Thymus (tissue), 11 donors: Measurements from ENCODE around the gene LTA. TPM values are rescaled to one million over a fixed set of nuclear protein-coding genes. Genes with fewer than 3 reads are reported as not detected.
"Not testable (repeated sequence)": the region's sequence is repeated elsewhere in the genome, so short reads cannot be mapped to it uniquely, and the experiment has no call there.

Source experiments
- DNase-seq, 9 donors: peaks; one replicate each; pipeline ENCODE4 v3.0.0-alpha.2; 2013; ENCODE audit warnings: low spot score in 9 of 9, low read depth in 6 of 9, missing footprints in 1 of 9
- H3K27ac ChIP-seq, 2 donors: one replicate each; pipeline ENCODE4 v1.5.1; 2013; ENCODE audit warnings: control low read depth in 1 of 2, low read depth in 1 of 2, low read length in 1 of 2, mild to moderate bottlenecking in 1 of 2, moderate library complexity in 1 of 2
- H3K27me3 ChIP-seq, 2 donors: one replicate each; pipeline ENCODE4 v1.5.1; 2013; ENCODE audit warnings: low read length in 1 of 2; ENCODE audit not compliant: control insufficient read depth in 2 of 2, insufficient read depth in 1 of 2
- H3K36me3 ChIP-seq, 2 donors: one replicate each; pipeline ENCODE4 v1.5.1; 2013; ENCODE audit warnings: low read length in 1 of 2, mild to moderate bottlenecking in 1 of 2, moderate library complexity in 1 of 2; ENCODE audit not compliant: control insufficient read depth in 2 of 2, insufficient read depth in 2 of 2
- H3K4me1 ChIP-seq, 2 donors: one replicate each; pipeline ENCODE4 v1.5.1; 2013; ENCODE audit warnings: low read length in 2 of 2; ENCODE audit not compliant: control insufficient read depth in 2 of 2, insufficient read depth in 2 of 2
- H3K4me3 ChIP-seq, 2 donors: one replicate each; pipeline ENCODE4 v1.5.1; 2013; ENCODE audit warnings: low read length in 2 of 2, control low read depth in 1 of 2, mild to moderate bottlenecking in 1 of 2
- H3K9me3 ChIP-seq, 2 donors: one replicate each; pipeline ENCODE4 v1.5.1; 2013; ENCODE audit warnings: low read length in 1 of 2, mild to moderate bottlenecking in 1 of 2; ENCODE audit not compliant: control insufficient read depth in 2 of 2, insufficient read depth in 1 of 2
- WGBS: extraction: QIAGEN DNeasy Blood & Tissue Kit; methylation state at CpG from one replicate; pipeline ENCODE4 v1.1.7; 2013; 5-methylcytosine and 5-hydroxymethylcytosine counted together
- polyA plus RNA-seq: library from polyadenylated mRNA; stranded (reverse); fragments of 200-250 nt; gene quantifications from one replicate; pipeline ENCODE4 v1.2.3, GENCODE V29; 2013
- total RNA-seq: library from RNA; stranded (reverse); fragments of 120-200 nt; gene quantifications from one replicate; pipeline ENCODE4 v1.2.4, GENCODE V29; 2013
- donor health status: healthy.

The LTA gene
- total and polyA plus RNA-seq, 2 donors, result 2.2 to 8.9 TPM

DNA sequence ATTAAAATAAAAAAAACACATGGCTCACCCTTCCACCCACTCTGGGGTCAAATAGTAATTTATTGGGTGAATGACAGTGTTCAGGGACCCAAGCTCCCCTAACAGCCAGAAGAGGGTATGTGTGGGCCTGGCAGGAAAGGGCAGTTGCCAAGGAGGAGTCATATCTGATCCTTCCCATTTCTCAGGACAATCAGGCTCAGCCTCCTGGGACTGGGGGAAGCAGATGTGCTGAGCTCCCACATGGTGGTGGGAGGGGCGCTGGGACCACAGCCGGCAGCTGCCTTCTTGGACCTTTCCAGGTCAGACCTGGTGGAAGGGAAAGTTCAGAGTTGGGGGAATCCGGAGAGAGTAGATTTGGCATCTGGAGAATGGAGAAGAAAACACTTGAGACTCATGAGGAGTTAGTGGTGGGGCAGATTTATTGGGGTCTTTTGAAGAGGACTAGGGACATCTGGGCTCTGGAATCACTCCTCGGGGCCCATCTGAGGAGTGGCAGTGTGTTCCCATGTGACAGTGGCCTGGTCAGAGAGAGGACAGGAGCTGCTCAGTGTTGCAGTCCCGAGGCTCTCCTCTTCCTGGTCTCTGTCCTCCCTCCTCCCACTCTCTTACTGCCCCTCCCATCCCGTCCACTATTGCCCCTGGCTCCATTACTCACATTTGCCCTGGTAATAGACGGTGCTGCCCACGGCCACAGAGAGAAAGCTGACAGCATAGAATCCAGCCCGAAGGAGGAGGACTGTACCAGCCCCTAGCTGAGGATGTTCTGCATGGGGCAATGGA is 17.0 kb downstream of the LTA start:
- peak in 1 of 9 donors; percentile 0 for DNase-seq
- Histone ChIP-seq H3K4me1 (peaks cover 55 to 77% of the 10 kb centered on the region in 2 donors), H3K27ac (peak overlapping the region in 1 of 2 donors; percentile 95), H3K9me3 (peaks cover 0 to 6% of the 10 kb centered on the region in 2 donors), H3K36me3 (peaks cover 0 to 4% of the 10 kb centered on the region in 2 donors), H3K4me3 (no peak overlapping the region), H3K27me3 (no peaks in the 10 kb centered on the region)
- 90% methylated on average over 9 of the region's 9 CpGs for WGBS

DNA sequence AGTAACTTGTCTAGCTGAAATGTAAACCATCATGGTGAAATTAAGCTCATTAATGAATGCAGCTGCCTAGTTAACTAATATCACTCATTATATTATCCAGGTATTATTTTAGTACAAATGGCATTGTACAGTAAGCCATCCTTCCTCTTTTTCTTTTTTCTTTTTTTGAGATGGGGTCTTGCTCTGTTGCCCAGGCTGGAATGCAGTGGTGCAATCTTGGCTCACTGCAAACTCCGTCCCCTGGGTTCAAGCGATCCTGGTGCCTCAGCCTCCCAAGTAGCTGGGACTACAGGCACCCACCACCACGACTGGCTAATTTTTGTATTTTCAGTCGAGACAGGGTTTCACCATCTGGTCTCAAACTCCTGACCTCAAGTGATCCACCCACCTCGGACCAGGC is 18.6 kb downstream of the LTA start:
- Histone ChIP-seq H3K9me3 (peaks cover 0 to 13% of the 10 kb centered on the region in 2 donors), H3K4me1 (peaks cover 40 to 63% of the 10 kb centered on the region in 2 donors)
- WGBS, result 89% methylated on average over 5 of the region's 5 CpGs
- H3K4me3 ChIP-seq, H3K27ac ChIP-seq, H3K36me3 ChIP-seq, H3K27me3 ChIP-seq, DNase-seq: not testable (repeated sequence)

DNA sequence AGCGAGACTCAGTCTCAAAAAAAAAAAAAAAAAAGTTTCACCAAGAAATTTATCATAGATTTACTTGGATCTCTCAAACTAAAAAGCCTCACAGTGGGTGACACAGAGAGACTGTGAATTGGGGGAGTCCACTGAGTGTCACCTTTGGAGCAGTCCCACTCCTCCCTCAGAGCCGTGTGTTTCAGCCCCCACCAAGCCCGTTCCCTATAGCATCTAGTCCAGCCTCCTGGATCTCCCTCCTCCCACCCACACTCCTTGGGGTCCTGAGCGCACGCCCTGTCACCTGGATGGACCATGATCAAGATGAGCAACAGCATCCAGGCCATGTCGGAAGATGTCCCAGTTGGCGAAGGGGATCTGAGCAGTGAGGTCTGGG is 20.3 kb downstream of the LTA start:
- Histone ChIP-seq H3K4me3 (no peak overlapping the region), H3K9me3 (peaks cover 0 to 10% of the 10 kb centered on the region in 2 donors), H3K36me3 (peaks cover 0 to 4% of the 10 kb centered on the region in 2 donors), H3K4me1 (peaks cover 26 to 59% of the 10 kb centered on the region in 2 donors), H3K27me3 (no peaks in the 10 kb centered on the region), H3K27ac (peak overlapping the region; percentile 36 to 80)
- no peak for DNase-seq
- 96% methylated on average over 7 of the region's 7 CpGs for WGBS

DNA sequence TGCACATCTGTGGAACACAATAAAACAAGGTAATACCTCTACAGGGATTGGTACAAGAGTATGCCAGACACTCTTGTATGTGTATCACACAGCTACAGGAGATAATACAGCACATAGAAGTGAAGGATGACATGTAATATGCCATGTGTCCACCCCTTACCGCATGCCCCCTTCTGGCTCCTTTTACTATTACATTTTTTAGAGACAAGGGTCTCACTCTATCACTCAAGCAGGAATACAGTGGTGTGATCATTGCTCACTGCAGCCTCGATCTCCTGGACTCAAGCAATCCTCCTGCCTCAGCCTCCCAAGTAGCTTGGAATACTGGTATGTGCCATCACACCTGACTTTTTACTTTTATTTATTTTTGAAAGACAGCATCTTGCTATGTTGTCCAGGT is 24.9 kb downstream of the LTA start:
- DNase-seq, result peak in 4 of 9 donors; percentile 56 to 86 (median 77)
- no peak overlapping the region for H3K4me3 ChIP-seq
- peaks cover 21 to 43% of the 10 kb centered on the region in 2 donors for H3K4me1 ChIP-seq
- H3K27ac ChIP-seq, result no peak overlapping the region
- WGBS, result 7% methylated on average over 2 of the region's 2 CpGs
- H3K9me3 ChIP-seq, result peaks cover 0 to 10% of the 10 kb centered on the region in 2 donors
- no peaks in the 10 kb centered on the region for H3K27me3 ChIP-seq
- H3K36me3 ChIP-seq, result no peaks in the 10 kb centered on the region

DNA sequence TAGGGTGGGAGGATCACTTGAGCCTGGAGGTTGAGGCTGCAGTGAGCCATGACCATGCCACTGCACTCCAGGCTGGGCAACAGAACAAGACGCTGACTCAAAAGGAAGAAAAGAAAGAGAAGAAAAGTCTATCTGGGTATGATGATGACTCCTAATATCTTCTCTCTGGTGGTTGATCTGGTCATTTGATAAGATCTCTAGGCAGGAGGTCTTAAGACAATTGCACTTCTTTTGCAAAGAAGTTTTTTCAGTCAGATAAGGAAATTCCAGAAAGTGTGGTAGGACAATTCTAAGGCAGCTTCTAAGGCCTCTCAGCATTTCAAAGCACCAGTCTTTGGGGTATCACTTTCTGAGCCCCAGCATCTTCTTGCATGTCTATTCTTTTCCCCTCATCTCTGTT is 35.2 kb downstream of the LTA start:
- Histone ChIP-seq H3K27me3 (no peaks in the 10 kb centered on the region), H3K36me3 (no peaks in the 10 kb centered on the region), H3K9me3 (no peaks in the 10 kb centered on the region), H3K4me1 (no peaks in the 10 kb centered on the region), H3K27ac (no peak overlapping the region), H3K4me3 (no peak overlapping the region)
- no peak for DNase-seq
- 100% methylated on average over 1 of the region's 1 CpG for WGBS

DNA sequence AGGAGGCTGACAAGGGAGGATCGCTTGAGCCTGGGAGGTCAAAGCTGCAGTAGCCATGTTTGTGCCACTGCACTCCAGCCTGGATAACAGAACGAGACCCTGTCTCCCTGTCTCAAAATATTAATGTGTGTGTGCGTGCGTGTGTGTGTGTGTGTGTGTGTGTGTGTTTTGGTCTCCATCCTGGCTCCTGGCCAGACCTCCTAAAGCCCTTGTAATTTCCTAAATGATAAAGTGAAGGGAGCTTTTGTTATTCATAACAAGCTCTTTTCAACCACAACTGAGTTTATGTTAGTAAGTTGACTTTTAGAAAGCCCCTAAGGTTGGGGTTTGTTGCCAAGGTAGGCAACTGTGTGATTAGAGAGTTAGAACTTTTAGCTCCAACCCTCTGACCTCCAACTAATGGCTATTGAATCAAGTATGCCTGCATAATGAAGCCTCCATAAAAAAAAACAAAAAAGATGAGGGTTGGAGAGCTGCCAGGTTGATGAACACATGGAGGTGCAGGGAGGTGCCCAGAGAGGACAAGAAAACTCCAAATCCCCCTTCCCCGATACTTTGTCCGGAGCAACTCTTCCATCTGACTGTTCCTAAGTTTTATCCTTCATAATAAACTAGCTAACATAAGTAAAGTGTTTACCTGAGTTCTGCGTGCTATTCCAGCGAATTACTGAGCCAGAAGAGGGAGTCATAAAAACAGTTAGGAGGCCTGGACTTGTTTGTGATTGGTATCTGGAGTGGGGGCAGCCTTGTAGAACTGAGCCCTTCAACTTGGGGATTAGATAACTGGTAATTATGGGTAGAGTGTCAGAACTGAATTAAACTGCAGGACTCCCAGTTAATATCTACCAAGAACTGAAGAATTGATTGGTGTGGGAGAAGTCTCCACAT is 37.7 kb downstream of the LTA start:
- WGBS, result 89% methylated on average over 8 of the region's 8 CpGs

DNA sequence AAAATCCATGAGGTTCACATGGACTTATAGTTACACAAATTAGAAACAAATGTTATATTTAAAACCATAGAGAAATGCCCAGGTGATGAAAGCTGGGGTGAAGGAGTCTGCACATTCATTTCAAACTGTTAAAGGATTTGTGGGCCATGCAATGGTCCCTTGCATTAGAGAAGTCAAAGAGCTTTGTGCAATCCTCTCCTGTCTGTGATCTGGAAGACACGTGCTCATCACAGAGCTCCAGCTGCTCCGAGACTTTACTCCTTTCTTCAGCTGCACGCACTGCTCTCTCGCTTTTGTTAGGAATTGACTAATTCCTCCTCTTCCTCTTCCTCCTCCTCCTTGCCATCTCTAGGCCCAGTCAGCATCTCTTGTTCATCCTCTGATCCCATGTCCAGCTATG is 38.9 kb downstream of the LTA start:
- Histone ChIP-seq H3K4me1 (peaks cover 12 to 26% of the 10 kb centered on the region in 2 donors), H3K36me3 (no peaks in the 10 kb centered on the region), H3K4me3 (no peak overlapping the region), H3K27ac (no peak overlapping the region), H3K9me3 (no peaks in the 10 kb centered on the region), H3K27me3 (no peaks in the 10 kb centered on the region)
- no peak for DNase-seq
- WGBS, result 97% methylated on average over 4 of the region's 4 CpGs

More for the DNA sequence above, 37.7 kb downstream of the LTA start:
- no peak overlapping the region for H3K27ac ChIP-seq
- H3K9me3 ChIP-seq, result no peaks in the 10 kb centered on the region
- no peak overlapping the region for H3K4me3 ChIP-seq
- no peak for DNase-seq
- no peaks in the 10 kb centered on the region for H3K36me3 ChIP-seq
- peaks cover 3 to 15% of the 10 kb centered on the region in 2 donors for H3K4me1 ChIP-seq
- no peaks in the 10 kb centered on the region for H3K27me3 ChIP-seq

DNA sequence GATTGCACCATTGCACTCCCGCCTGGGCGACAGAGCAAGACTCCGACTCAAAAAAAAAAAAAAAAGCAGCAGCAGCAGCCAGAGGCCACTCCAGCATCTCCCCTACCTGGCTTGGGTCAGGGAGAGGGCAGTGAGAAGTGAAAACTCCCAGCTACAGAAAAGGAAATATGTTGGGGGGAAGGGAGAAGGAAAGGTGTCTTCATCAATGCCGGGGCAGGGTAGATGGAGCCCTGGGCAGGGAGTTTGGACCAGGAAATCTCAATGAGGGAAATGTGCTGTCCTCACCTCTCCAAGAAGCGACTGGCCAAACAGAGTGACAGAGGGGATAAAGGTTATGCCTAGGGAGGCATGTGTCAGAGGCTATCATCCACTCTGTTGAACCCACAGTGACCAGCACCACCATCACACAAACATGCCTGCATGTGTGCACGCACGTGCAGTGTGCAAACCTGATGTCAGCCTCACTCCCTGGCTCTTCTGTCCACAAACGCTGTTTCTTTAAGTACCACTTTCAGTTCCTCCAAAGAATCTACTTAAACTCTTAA is 42.1 kb downstream of the LTA start:
- 83% methylated on average over 8 of the region's 8 CpGs for WGBS
- Histone ChIP-seq H3K27me3 (no peaks in the 10 kb centered on the region), H3K4me1 (peaks cover 21 to 45% of the 10 kb centered on the region in 2 donors), H3K36me3 (peaks cover 0 to 3% of the 10 kb centered on the region in 2 donors), H3K9me3 (peaks cover 0 to under 1% of the 10 kb centered on the region in 2 donors), H3K27ac (peak overlapping the region in 1 of 2 donors; percentile 85), H3K4me3 (no peak overlapping the region)
- DNase-seq, result no peak
